HFFc6 (cell line): ENCODE results near the gene PDGFRB. TPM values are rescaled to one million over a fixed set of nuclear protein-coding genes. Genes with fewer than 3 reads are reported as not detected.

Experiments used
- DNase-seq: peaks from one replicate; pipeline ENCODE4 v3.0.0-alpha.2; 2018
- H3K27ac Mint-ChIP-seq: 2 replicates; pipeline ENCODE4 v1.8.0; 2020; ENCODE audit warnings: mild to moderate bottlenecking, mixed read lengths
- H3K27me3 Mint-ChIP-seq: 2 replicates; pipeline ENCODE4 v1.8.0; 2021; ENCODE audit warnings: mild to moderate bottlenecking, moderate library complexity, mixed read lengths; ENCODE audit not compliant: insufficient read depth
- H3K36me3 Mint-ChIP-seq: 2 replicates; pipeline ENCODE4 v1.8.0; 2021; ENCODE audit warnings: low read depth, mixed read lengths
- H3K4me1 Mint-ChIP-seq: 2 replicates; pipeline ENCODE4 v1.8.0; 2020; ENCODE audit warnings: low read depth, mixed read lengths
- H3K4me3 Mint-ChIP-seq: 2 replicates; pipeline ENCODE4 v1.8.0; 2020; ENCODE audit warnings: mild to moderate bottlenecking, moderate library complexity, mixed read lengths
- H3K9me3 Mint-ChIP-seq: 2 replicates; pipeline ENCODE4 v1.8.0; 2020; ENCODE audit warnings: mild to moderate bottlenecking, mixed read lengths
- CTCF ChIP-seq: fragments of 200-600 bp; sonication (generic); IDR thresholded peaks from 2 replicates; pipeline ENCODE4 v1.5.0; 2021; ENCODE audit warnings: antibody characterized with exemption, mild to moderate bottlenecking
- total RNA-seq, 6 experiments: library from RNA; stranded (reverse); fragmentation: NEBNext Ultra II Directional; extraction: Animal tissue kit (Norgen Biotek cat#: 25700); gene quantifications; 2 replicates in 1 of 6; 3 replicates in 5 of 6; pipeline ENCODE4 v1.2.3, GENCODE V29; 2021

The PDGFRB gene
- total RNA-seq, 6 experiments from 2014 or later = 137 to 208 (median 180) TPM

GRCh38 chr5:150166650-150167511 is 11.2 kb upstream of the PDGFRB start, which contains the start of gene CDX1:
Gene CDX1, plus strand, starts transcription at chr5:150166778. Its CDS starts 99 bp downstream, at chr5:150166877.
- no peak for DNase-seq
- Mint-ChIP-seq H3K4me1 (peaks cover 25% of the 10 kb centered on the region), H3K36me3 (no peaks in the 10 kb centered on the region), H3K27ac (no peak within 1 kb of the TSS), H3K4me3 (no peak within 1 kb of the TSS), H3K27me3 (peaks cover 7% of the 10 kb centered on the region), H3K9me3 (no peaks in the 10 kb centered on the region)
- TF ChIP-seq CTCF = no peak

DNA sequence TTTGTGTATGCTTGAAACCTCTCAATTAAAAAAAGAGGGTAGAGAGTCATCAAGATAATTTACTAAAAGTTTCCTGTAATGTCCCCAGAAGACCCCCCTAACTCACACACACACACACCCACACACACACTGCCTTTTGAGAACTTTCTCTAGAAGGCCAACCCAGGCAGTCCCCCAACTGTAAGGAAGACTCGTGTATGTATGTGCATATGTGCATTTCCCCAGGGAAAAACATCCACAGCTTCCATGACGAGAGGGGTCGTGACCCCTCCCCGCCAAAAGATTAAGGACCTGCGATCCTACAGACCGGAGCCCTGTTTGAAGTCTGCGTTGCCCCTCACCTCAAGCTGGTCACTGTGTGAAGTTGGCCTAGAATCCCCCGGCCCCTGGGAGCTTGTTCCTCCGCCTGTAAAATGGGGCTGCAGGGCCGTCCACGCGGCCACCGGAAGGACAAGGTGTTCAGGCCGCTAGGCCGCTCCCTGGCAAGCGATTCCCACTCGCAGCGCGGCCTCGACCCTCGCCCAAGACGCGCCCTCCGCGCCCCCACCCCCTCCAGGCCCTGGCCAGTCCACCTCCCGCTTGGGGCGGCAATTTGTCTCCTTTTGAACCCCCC is 10.5 kb upstream of the PDGFRB start:
- TF ChIP-seq CTCF = no peak
- DNase-seq = no peak
- no peaks in the 10 kb centered on the region for H3K9me3 Mint-ChIP-seq
- H3K36me3 Mint-ChIP-seq = no peaks in the 10 kb centered on the region
- peaks cover 32% of the 10 kb centered on the region for H3K4me1 Mint-ChIP-seq
- H3K27ac Mint-ChIP-seq = no peak overlapping the region
- H3K27me3 Mint-ChIP-seq = peaks cover 7% of the 10 kb centered on the region
- H3K4me3 Mint-ChIP-seq = no peak overlapping the region

DNA sequence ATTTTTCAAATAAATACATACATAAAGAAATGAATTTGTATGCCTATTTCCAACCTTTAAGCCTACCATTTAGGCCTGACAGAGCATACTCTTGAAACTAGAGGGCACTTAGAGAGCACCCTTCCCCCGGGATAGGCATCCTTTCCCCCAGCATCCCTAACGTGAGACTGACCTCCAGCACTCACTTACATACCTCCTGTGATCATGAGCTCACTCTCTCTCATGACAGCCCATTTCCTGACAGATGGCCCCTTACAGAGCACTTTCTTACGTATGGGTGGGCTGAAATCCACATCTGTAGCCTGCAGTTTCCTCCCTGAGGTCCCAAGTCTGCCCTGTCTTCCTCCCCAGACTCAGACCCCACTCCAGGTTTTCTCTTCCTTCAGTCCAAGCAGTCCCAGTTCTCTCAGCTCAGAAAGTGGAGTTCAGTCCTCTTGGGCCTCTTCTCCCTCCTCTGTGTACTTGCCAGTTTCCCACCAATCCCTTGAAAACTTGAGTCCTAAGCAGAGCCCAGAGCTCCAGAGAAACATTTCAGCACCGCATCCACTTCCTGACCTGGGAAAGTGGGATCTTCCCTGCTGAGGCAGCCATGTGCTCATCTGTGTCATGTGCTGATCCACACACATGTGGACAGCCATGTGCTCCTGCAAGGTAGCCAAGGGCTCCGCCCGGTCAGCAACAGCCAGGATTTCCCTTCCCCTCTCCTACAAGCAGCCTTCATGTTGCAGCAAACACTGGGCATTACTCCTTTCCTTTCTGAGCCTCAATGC is 8.8 kb upstream of the PDGFRB start:
- TF ChIP-seq CTCF = no peak
- no peak for DNase-seq
- Mint-ChIP-seq H3K9me3 (no peaks in the 10 kb centered on the region), H3K27me3 (peaks cover under 1% of the 10 kb centered on the region), H3K36me3 (no peaks in the 10 kb centered on the region), H3K4me1 (peaks cover 49% of the 10 kb centered on the region), H3K4me3 (no peak overlapping the region), H3K27ac (peak overlapping the region; percentile 38)

DNA sequence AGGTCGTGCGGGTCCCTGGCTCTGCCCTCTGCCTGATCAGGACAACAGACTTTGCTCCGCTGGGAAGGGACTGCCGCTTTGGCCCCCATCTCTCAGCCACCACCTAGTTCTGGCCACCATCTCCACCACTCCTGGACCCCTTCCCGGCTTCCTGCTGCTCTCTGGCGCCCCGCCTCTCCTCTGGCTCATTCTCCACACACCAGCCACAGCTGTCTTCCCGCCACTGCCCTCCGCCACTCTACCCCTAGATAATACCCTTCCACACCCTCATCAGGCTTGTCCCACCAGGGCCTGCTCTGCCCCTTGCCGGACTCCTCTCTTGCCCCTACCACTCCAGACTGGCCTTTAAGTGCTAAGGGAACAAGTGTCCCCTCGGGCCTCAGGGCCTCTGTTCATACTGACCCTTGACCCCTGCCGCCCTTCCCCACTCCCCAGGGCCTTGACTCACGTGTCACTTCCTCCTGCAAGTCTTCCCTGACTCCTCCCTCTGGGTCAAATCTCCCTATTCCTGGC is 8.0 kb upstream of the PDGFRB start:
- Mint-ChIP-seq H3K4me1 (peaks cover 54% of the 10 kb centered on the region), H3K27me3 (no peaks in the 10 kb centered on the region; the same call in 1 of the 2 replicates), H3K27ac (peak overlapping the region; percentile 75), H3K9me3 (no peaks in the 10 kb centered on the region), H3K4me3 (no peak overlapping the region), H3K36me3 (no peaks in the 10 kb centered on the region)
- DNase-seq = no peak
- no peak for TF ChIP-seq CTCF

GRCh38 chr5:150163035-150163434 is 7.4 kb upstream of the PDGFRB start:
- Mint-ChIP-seq H3K4me3 (no peak overlapping the region), H3K27ac (no peak overlapping the region), H3K27me3 (no peaks in the 10 kb centered on the region; the same call in 1 of the 2 replicates), H3K36me3 (no peaks in the 10 kb centered on the region), H3K9me3 (no peaks in the 10 kb centered on the region), H3K4me1 (peaks cover 60% of the 10 kb centered on the region)
- TF ChIP-seq CTCF = no peak
- DNase-seq = no peak
